Upper lobe of left lung (tissue), 6 donors: Measurements from ENCODE around the gene SMIM8. TPM values are rescaled to one million over a fixed set of nuclear protein-coding genes. Genes with fewer than 3 reads are reported as not detected.
"Not testable (repeated sequence)": the region's sequence is repeated elsewhere in the genome, so short reads cannot be mapped to it uniquely, and the experiment has no call there.

Experiments
- ATAC-seq, 2 donors: fragments of 200-7000 bp; cut with Tn5 transposase; one replicate each; pipeline ENCODE4 v1.9.1; 2022; ENCODE audit warnings: mild to moderate bottlenecking in 2 of 2, moderate library complexity in 2 of 2; ENCODE audit not compliant: low FRiP score in 2 of 2
- DNase-seq, 2 donors: peaks; one replicate each; pipeline ENCODE4 v3.0.0-alpha.2; 2019 to 2020
- H3K27ac ChIP-seq, 4 donors: fragments of 200-600 bp; sonication (generic); one replicate each; pipeline ENCODE4 v1.5.1; 2016 to 2019
- H3K27me3 ChIP-seq, 4 donors: fragments of 200-600 bp; sonication (generic); one replicate each; pipeline ENCODE4 v1.5.1; 2017 to 2019
- H3K36me3 ChIP-seq, 4 donors: fragments of 200-600 bp; sonication (generic); one replicate each; pipeline ENCODE4 v1.5.1; 2016 to 2019
- H3K4me1 ChIP-seq, 4 donors: fragments of 200-600 bp; sonication (generic); one replicate each; pipeline ENCODE4 v1.5.1; 2018 to 2019
- H3K4me3 ChIP-seq, 4 donors: fragments of 200-600 bp; sonication (generic); one replicate each; pipeline ENCODE4 v1.5.1; 2017 to 2019; ENCODE audit warnings: mild to moderate bottlenecking in 2 of 4, moderate library complexity in 1 of 4
- H3K9me3 ChIP-seq, 4 donors: fragments of 200-600 bp; sonication (generic); one replicate each; pipeline ENCODE4 v1.5.1; 2018 to 2019
- CTCF ChIP-seq, 6 experiments: fragments of 450-650 bp in 4 of 6; fragments of 200-600 bp in 2 of 6; sonication (generic) in 2 of 6; IDR thresholded peaks; one replicate each; pipeline ENCODE4 v1.5.1; 2016 to 2019; ENCODE audit warnings: antibody characterized with exemption in 6 of 6
- EP300 ChIP-seq, 4 donors: sonication (generic); formaldehyde crosslinking; IDR thresholded peaks; one replicate each; pipeline ENCODE4 v1.5.1; 2017; ENCODE audit warnings: antibody characterized with exemption in 4 of 4, control low read depth in 2 of 4
- POLR2A ChIP-seq, 4 donors: fragments of 450-650 bp; IDR thresholded peaks; one replicate each; pipeline ENCODE4 v1.5.1; 2016 to 2017; ENCODE audit warnings: antibody characterized with exemption in 4 of 4, mild to moderate bottlenecking in 2 of 4
- POLR2AphosphoS5 ChIP-seq, 2 donors: sonication (generic); formaldehyde crosslinking; IDR thresholded peaks; one replicate each; pipeline ENCODE4 v1.5.1; 2017; ENCODE audit warnings: antibody characterized with exemption in 2 of 2
- WGBS, 2 donors: methylation state at CpG; one replicate each; pipeline ENCODE4 v1.1.5; 2017 to 2018; 5-methylcytosine and 5-hydroxymethylcytosine counted together
- total RNA-seq, 6 donors: library from RNA; depleted of rRNA in 4 of 6; stranded (reverse); fragments of >200 nt in 4 of 6; gene quantifications; one replicate each; pipeline versions ENCODE4 v1.1.0 to v1.2.1, GENCODE V29; 2016 to 2021
- donor health status: DM: no; HTN: no; CAD: no; lungs with moderate emphysema.
- donor health status: DM: no; HTN: yes; CAD: no; lungs with severe emphysema.

The SMIM8 gene
- total RNA-seq, 6 donors from 2014 or later, result 4.6 to 19.3 (median 9.3) TPM

- H3K36me3 ChIP-seq, result no peaks in the 10 kb centered on the region
- 67 to 79% methylated on average over 2 to 3 of the region's 3 CpGs for WGBS, 2 donors
Measured at GRCh38 chr6:87289571-87289970, 32.8 kb upstream of the SMIM8 start.

GRCh38 chr6:87291883-87292282 is 30.5 kb upstream of the SMIM8 start:
- H3K4me1 ChIP-seq, result no peaks in the 10 kb centered on the region
- TF ChIP-seq POLR2A (IDR thresholded peaks at IDR 0.05), result no peak
- TF ChIP-seq EP300 (IDR thresholded peaks at IDR 0.05), result no peak
- TF ChIP-seq CTCF (IDR thresholded peaks at IDR 0.05), result no peak
- TF ChIP-seq POLR2AphosphoS5 (IDR thresholded peaks at IDR 0.05), result no peak
- no peaks in the 10 kb centered on the region for H3K36me3 ChIP-seq
- ATAC-seq (no peak), DNase-seq (no peak)
- WGBS, 2 donors, result 75 to 81% methylated on average over 2 of the region's 2 CpGs
- H3K9me3 ChIP-seq, result no peaks in the 10 kb centered on the region
- no peak overlapping the region for H3K4me3 ChIP-seq
- no peaks in the 10 kb centered on the region for H3K27me3 ChIP-seq
- no peak overlapping the region for H3K27ac ChIP-seq

More at GRCh38 chr6:87289571-87289970, 32.8 kb upstream of the SMIM8 start:
- Histone ChIP-seq H3K4me3 (no peak overlapping the region), H3K27me3 (no peaks in the 10 kb centered on the region), H3K4me1 (no peaks in the 10 kb centered on the region), H3K27ac (no peak overlapping the region), H3K9me3 (no peaks in the 10 kb centered on the region)
- TF ChIP-seq POLR2AphosphoS5 (IDR thresholded peaks at IDR 0.05) (no peak), POLR2A (IDR thresholded peaks at IDR 0.05) (no peak), CTCF (IDR thresholded peaks at IDR 0.05) (no peak)
- ATAC-seq, result no peak
- DNase-seq, result no peak

GRCh38 chr6:87293526-87293925 is 28.9 kb upstream of the SMIM8 start:
- 84 to 91% methylated on average over 4 of the region's 4 CpGs for WGBS, 2 donors
- no peaks in the 10 kb centered on the region for H3K27me3 ChIP-seq
- H3K4me3 ChIP-seq, result no peak overlapping the region
- no peaks in the 10 kb centered on the region for H3K4me1 ChIP-seq
- H3K27ac ChIP-seq, result no peak overlapping the region
- no peaks in the 10 kb centered on the region for H3K9me3 ChIP-seq
- TF ChIP-seq POLR2AphosphoS5 (IDR thresholded peaks at IDR 0.05) (no peak), CTCF (IDR thresholded peaks at IDR 0.05) (no peak), POLR2A (IDR thresholded peaks at IDR 0.05) (no peak), EP300 (IDR thresholded peaks at IDR 0.05) (no peak)
- ATAC-seq (no peak), DNase-seq (no peak)
- H3K36me3 ChIP-seq, result no peaks in the 10 kb centered on the region

- no peak overlapping the region for H3K27ac ChIP-seq
- H3K36me3 ChIP-seq, result no peaks in the 10 kb centered on the region
- no peaks in the 10 kb centered on the region for H3K4me1 ChIP-seq
- 46 to 67% methylated on average over 1 of the region's 1 CpG for WGBS, 2 donors
- ATAC-seq, result no peak
- no peaks in the 10 kb centered on the region for H3K27me3 ChIP-seq
- no peak for DNase-seq
- no peaks in the 10 kb centered on the region for H3K9me3 ChIP-seq
- TF ChIP-seq POLR2A (IDR thresholded peaks at IDR 0.05), result no peak
- TF ChIP-seq CTCF (IDR thresholded peaks at IDR 0.05), result no peak
- no peak for TF ChIP-seq EP300 (IDR thresholded peaks at IDR 0.05)
- TF ChIP-seq POLR2AphosphoS5 (IDR thresholded peaks at IDR 0.05), result no peak
- no peak overlapping the region for H3K4me3 ChIP-seq
Measured at GRCh38 chr6:87297119-87297518, 25.3 kb upstream of the SMIM8 start.

GRCh38 chr6:87301277-87301676 is 21.1 kb upstream of the SMIM8 start:
- not testable (repeated sequence) for DNase-seq, H3K4me3 ChIP-seq, H3K4me1 ChIP-seq, H3K27ac ChIP-seq, H3K9me3 ChIP-seq, H3K27me3 ChIP-seq, ATAC-seq, H3K36me3 ChIP-seq
- WGBS, 2 donors, result 67 to 76% methylated on average over 3 to 9 of the region's 9 CpGs
